Measurements from ENCODE around the gene NLRP6. TPM values are rescaled to one million over a fixed set of nuclear protein-coding genes. Genes with fewer than 3 reads are reported as not detected.
"Not testable (repeated sequence)": the region's sequence is repeated elsewhere in the genome, so short reads cannot be mapped to it uniquely, and the experiment has no call there.

NLRP6 gene
- total RNA-seq, 1 experiment from 2014 or later = not detected

GRCh38 chr11:304915-305843 lies 27.0 kb downstream of the NLRP6 start:
- ChIA-PET POLR2A (ENCODE audit: unreplicated experiment) (interaction anchor here (0.5 to 0.6 kb wide), 2 partner anchors 51 to 63 kb away, joined by 6 to 14 read pairs; no protein-coding TSS in a partner anchor), CTCF (no interaction called here)
- Histone ChIP-seq H3K27ac (no peak overlapping the region), H3K9me3 (ENCODE audit: insufficient read depth, low read depth) (no peaks in the 10 kb centered on the region), H3K27me3 (ENCODE audit: insufficient read depth, low read depth) (no peaks in the 10 kb centered on the region), H3K4me2 (no peak overlapping the region), H3K9me2 (ENCODE audit: insufficient read depth) (no peaks in the 10 kb centered on the region), H3K79me2 (ENCODE audit: low read depth) (no peaks in the 10 kb centered on the region), H3K36me3 (ENCODE audit: low read depth) (no peaks in the 10 kb centered on the region), H4K20me1 (ENCODE audit: insufficient read depth) (no peaks in the 10 kb centered on the region), H2AFZ (no peak overlapping the region), H3K4me3 (no peak overlapping the region), H3F3A (ENCODE audit: insufficient read depth, low read depth) (peaks cover 6% of the 10 kb centered on the region; the same call in 1 of the 2 replicates), H3K4me1 (replicated peaks; ENCODE audit: insufficient read depth) (peaks cover 10% of the 10 kb centered on the region)
- intact Hi-C loops (cut with micrococcal nuclease; ENCODE audit: unreplicated experiment) = loop anchor here (5.0 kb wide), 2 partner anchors 52 to 142 kb away; no protein-coding TSS in a partner anchor
- peak in 1 of 2 experiments; percentile 54 for DNase-seq
- no TSS peak for BruUV-seq (replicated peaks)
- TF ChIP-seq EZH2 (IDR thresholded peaks at IDR 0.05; ENCODE audit: low read depth) (no peak), CTCF (conservative IDR thresholded peaks at IDR 0.05) (peak; percentile 61)

GRCh38 chr11:305844-306211 lies 27.6 kb downstream of the NLRP6 start:
- H3K4me2 ChIP-seq = no peak overlapping the region
- H4K20me1 ChIP-seq (ENCODE audit: insufficient read depth) = no peaks in the 10 kb centered on the region
- H3F3A ChIP-seq (ENCODE audit: insufficient read depth, low read depth) = peaks cover 6% of the 10 kb centered on the region; the same call in 1 of the 2 replicates
- H3K4me1 ChIP-seq (replicated peaks; ENCODE audit: insufficient read depth) = peaks cover 10% of the 10 kb centered on the region
- ChIA-PET POLR2A (ENCODE audit: unreplicated experiment) (no interaction called here), CTCF (interaction anchor here (0.7 kb wide), 1 partner anchor 43 kb away, joined by 3 read pairs; no protein-coding TSS in a partner anchor)
- no TSS peak for BruUV-seq (replicated peaks)
- no peaks in the 10 kb centered on the region for H3K36me3 ChIP-seq (ENCODE audit: low read depth)
- no peaks in the 10 kb centered on the region for H3K9me3 ChIP-seq (ENCODE audit: insufficient read depth, low read depth)
- TF ChIP-seq CTCF (conservative IDR thresholded peaks at IDR 0.05) = no peak
- no peak for TF ChIP-seq EZH2 (IDR thresholded peaks at IDR 0.05; ENCODE audit: low read depth)
- DNase-seq = no peak
- H3K9me2 ChIP-seq (ENCODE audit: insufficient read depth) = no peaks in the 10 kb centered on the region
- H3K27ac ChIP-seq = no peak overlapping the region
- no peaks in the 10 kb centered on the region for H3K27me3 ChIP-seq (ENCODE audit: insufficient read depth, low read depth)
- no peaks in the 10 kb centered on the region for H3K79me2 ChIP-seq (ENCODE audit: low read depth)
- no peak overlapping the region for H3K4me3 ChIP-seq
- intact Hi-C loops (cut with micrococcal nuclease; ENCODE audit: unreplicated experiment) = loop anchor here (5.0 kb wide), 2 partner anchors 51 to 141 kb away; no protein-coding TSS in a partner anchor
- no peak overlapping the region for H2AFZ ChIP-seq

- Histone ChIP-seq H3K27me3 (ENCODE audit: insufficient read depth, low read depth) (no peaks in the 10 kb centered on the region), H3K9me3 (ENCODE audit: insufficient read depth, low read depth) (no peaks in the 10 kb centered on the region), H3K4me2 (no peak overlapping the region), H3K79me2 (ENCODE audit: low read depth) (no peaks in the 10 kb centered on the region), H3K27ac (no peak overlapping the region), H3K4me1 (replicated peaks; ENCODE audit: insufficient read depth) (peaks cover 10% of the 10 kb centered on the region), H3F3A (ENCODE audit: insufficient read depth, low read depth) (peaks cover 6% of the 10 kb centered on the region; the same call in 1 of the 2 replicates), H4K20me1 (ENCODE audit: insufficient read depth) (no peaks in the 10 kb centered on the region), H3K4me3 (no peak overlapping the region), H2AFZ (no peak overlapping the region), H3K9me2 (ENCODE audit: insufficient read depth) (no peaks in the 10 kb centered on the region), H3K36me3 (ENCODE audit: low read depth) (no peaks in the 10 kb centered on the region)
- DNase-seq = no peak
- ChIA-PET POLR2A (ENCODE audit: unreplicated experiment) (no interaction called here), CTCF (interaction anchor here (0.6 kb wide), 1 partner anchor 57 kb away, joined by 4 read pairs; no protein-coding TSS in a partner anchor)
- intact Hi-C loops (cut with micrococcal nuclease; ENCODE audit: unreplicated experiment) = loop anchor here (5.0 kb wide), 2 partner anchors 50 to 140 kb away; no protein-coding TSS in a partner anchor
- TF ChIP-seq EZH2 (IDR thresholded peaks at IDR 0.05; ENCODE audit: low read depth) (no peak), CTCF (conservative IDR thresholded peaks at IDR 0.05) (no peak)
- no TSS peak for BruUV-seq (replicated peaks)
Measured at GRCh38 chr11:306645-307371, 28.6 kb downstream of the NLRP6 start.

- not testable (repeated sequence) for H3K36me3 ChIP-seq (ENCODE audit: low read depth)
Measured at GRCh38 chr11:307766-308708, 29.8 kb downstream of the NLRP6 start, which contains the start of gene IFITM2. IFITM2 (plus strand) TSS chr11:307816; CDS start chr11:308193, 377 bp downstream.

More at GRCh38 chr11:307766-308708, 29.8 kb downstream of the NLRP6 start, which contains the start of gene IFITM2:
- H3K79me2 ChIP-seq (ENCODE audit: low read depth); H4K20me1 ChIP-seq (ENCODE audit: insufficient read depth); H3K4me2 ChIP-seq; H3K9me3 ChIP-seq (ENCODE audit: insufficient read depth, low read depth); H3K9me2 ChIP-seq (ENCODE audit: insufficient read depth); BruUV-seq (replicated peaks); H3K27ac ChIP-seq; H2AFZ ChIP-seq; POLR2A ChIA-PET (ENCODE audit: unreplicated experiment); H3K4me3 ChIP-seq; CTCF ChIA-PET; H3K4me1 ChIP-seq (replicated peaks; ENCODE audit: insufficient read depth); H3K27me3 ChIP-seq (ENCODE audit: insufficient read depth, low read depth); DNase-seq; H3F3A ChIP-seq (ENCODE audit: insufficient read depth, low read depth): not testable (repeated sequence)
- intact Hi-C loops (cut with micrococcal nuclease; ENCODE audit: unreplicated experiment) = loop anchor here (5.0 kb wide), 2 partner anchors 49 to 139 kb away; no protein-coding TSS in a partner anchor

All from PC-9 (cell line).